ENCODE data around the gene TRIB2.

- no peak for TF ChIP-seq POLR2A (IDR thresholded peaks at IDR 0.05; ENCODE audit: low read depth, low read length)
- TF ChIP-seq POLR2AphosphoS5 (IDR thresholded peaks at IDR 0.05; ENCODE audit: low read depth, low read length) = no peak
- no peak for TF ChIP-seq TAF1 (IDR thresholded peaks at IDR 0.05; ENCODE audit: borderline replicate concordance, low read depth, low read length)
Observed at GRCh38 chr2:12774395-12774727, 57.6 kb downstream of the TRIB2 start.

All from GM12892 (cell line).